Amniotic stem cell (primary cell): Measurements from ENCODE around the gene MPV17L2.
A peak's percentile ranks its signal among the peaks of the same experiment; 100 is the strongest.
"Not testable (repeated sequence)": the region's sequence is repeated elsewhere in the genome, so short reads cannot be mapped to it uniquely, and the experiment has no call there.

Experiments used
- DNase-seq: peaks from one replicate; lab custom pipeline; 2025; lab: John Stamatoyannopoulos, UW

MPV17L2 gene

DNA sequence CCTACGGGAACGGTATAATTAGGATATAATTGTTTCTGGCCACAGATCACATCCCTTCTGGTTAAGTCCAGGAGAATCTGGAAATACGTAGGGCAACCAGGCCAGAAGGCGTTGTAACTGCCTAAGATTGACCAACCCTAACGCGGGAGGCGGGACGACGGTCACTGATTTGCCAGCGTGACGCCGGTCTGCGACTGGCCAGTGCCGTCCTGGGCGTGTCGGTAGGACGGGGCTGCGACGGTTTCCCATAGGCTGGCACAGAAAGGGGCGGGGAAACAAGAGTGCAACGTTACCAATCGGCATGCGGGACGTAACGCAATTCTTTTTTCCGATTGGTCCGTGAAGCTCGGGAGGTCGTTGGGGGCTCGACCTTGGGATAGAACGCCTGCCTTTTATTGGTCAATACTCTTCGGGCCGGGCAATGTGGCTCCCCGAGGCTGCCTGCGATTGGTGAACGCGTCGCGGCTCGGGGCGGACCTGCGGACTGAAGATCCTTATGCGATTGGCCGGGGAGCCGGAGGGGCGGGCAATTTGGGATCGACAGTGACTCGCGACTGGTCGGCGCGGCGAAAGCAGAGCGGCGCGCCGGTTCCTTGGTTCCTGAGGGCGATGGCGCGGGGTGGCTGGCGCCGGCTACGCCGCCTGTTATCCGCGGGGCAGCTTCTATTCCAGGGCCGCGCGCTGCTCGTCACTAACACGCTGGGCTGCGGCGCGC lies at the start of gene MPV17L2:
MPV17L2 (plus strand) TSS at position 546 of the 715 bp plus-strand sequence; CDS start at position 610, 64 bp downstream.
- peak; percentile 100 for DNase-seq

DNA sequence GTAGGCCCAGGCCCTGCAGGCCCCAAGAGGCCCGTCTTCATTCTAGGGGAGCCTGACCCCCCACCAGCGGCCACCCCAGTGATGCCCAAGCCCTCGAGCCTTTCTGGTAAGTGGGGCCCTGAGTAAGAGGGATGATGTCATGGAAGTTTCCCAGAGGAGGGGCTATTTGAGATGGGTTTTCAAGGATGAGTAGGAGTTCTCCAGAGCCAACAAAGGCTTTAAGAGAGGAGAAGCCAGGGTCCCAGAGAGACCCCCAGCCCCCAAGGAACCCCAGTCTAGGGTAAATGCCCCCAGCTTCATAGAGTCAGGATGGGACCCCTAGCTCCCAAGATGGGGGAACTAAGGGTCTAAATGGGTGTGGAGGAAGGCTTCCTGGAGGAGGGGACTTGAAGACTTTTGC lies 49.1 kb upstream of the MPV17L2 start:
- DNase-seq = no peak

DNA sequence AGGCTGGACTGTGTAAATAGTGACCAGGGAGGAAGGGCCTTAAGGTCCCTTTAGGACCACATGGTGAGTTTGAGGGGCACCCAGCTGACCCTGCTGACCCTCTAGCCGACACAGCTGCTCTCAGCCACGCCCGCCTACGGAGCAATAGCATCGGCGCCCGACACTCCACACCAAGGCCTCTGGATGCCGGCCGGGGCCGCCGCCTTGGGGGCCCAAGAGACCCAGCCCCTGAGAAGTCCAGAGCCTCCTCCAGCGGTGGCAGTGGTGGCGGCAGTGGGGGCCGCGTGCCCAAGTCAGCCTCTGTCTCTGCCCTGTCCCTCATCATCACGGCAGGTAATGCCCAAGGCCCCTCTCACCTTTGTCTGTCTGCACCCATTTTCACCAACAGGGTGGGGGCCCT lies 48.7 kb upstream of the MPV17L2 start:
- DNase-seq = no peak

- no peak for DNase-seq
Measured at GRCh38 chr19:18144906-18145305, 48.1 kb upstream of the MPV17L2 start.

GRCh38 chr19:18145391-18145999 lies 47.5 kb upstream of the MPV17L2 start:
- DNase-seq = no peak

- DNase-seq = no peak
Measured at GRCh38 chr19:18147396-18147795, 45.6 kb upstream of the MPV17L2 start.

DNA sequence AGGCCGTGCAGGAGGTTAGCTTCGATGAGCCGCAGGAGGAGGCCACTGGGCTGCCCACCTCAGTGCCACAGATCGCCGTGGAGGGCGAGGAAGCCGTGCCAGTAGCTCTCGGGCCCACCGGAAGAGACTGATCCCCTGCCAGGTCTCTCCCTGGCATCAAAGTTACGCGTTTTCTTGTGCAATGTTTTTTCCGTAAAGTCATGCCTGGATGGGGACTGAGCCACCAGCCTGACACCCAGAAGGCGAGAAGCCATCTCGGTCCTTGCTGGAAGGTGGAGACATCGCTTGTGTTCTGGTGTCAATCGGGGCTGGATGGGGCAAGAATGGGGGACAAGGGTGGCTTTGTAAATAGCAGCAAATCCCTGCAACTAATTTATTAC lies 43.4 kb upstream of the MPV17L2 start:
- no peak for DNase-seq

- DNase-seq = no peak
Measured at GRCh38 chr19:18150776-18151624, 42.0 kb upstream of the MPV17L2 start.

- peak; percentile 95 for DNase-seq
Measured at GRCh38 chr19:18152442-18152816, 40.6 kb upstream of the MPV17L2 start.

DNA sequence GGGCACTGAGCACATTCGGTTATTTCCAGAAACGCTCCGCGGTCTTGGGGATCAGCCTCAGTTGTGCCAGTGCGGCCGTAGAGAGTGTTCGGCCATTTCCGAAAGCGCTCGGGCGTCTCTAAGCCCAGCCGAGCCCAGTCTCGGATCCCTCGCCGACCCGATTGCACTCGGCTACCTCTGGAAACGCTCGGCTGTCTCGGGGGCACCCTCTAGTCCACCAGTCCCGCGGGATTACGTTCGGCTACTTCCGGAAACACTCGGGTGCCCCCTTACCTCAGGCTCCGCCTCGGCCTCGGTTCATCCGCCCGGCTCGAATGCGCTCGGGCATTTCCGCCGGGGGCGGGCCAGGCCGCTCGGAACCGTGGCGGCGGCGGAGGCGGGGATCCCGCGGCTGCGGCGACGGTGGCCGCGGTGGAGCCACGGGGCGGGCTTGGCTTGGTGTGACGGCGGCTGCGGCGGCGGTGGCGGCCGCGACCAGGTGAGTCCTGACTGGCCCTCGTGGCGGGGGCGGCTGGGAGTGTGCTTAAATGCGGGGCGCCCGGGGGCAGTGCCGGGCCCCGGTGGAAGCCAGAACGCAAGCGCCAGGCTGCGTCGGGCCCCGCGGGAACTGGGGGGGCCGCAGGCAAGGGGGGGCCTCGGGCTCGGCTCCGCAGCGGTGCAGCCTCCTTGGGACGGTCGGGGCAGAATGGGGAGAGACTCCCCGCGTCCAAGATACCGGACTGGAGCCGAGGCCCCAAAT lies 40.0 kb upstream of the MPV17L2 start, which contains the start of gene PIK3R2:
PIK3R2 (plus strand) TSS at position 347 of the 739 bp plus-strand sequence. CDS start 2,717 bp downstream, outside the sequence.
- DNase-seq = peak; percentile 98

DNA sequence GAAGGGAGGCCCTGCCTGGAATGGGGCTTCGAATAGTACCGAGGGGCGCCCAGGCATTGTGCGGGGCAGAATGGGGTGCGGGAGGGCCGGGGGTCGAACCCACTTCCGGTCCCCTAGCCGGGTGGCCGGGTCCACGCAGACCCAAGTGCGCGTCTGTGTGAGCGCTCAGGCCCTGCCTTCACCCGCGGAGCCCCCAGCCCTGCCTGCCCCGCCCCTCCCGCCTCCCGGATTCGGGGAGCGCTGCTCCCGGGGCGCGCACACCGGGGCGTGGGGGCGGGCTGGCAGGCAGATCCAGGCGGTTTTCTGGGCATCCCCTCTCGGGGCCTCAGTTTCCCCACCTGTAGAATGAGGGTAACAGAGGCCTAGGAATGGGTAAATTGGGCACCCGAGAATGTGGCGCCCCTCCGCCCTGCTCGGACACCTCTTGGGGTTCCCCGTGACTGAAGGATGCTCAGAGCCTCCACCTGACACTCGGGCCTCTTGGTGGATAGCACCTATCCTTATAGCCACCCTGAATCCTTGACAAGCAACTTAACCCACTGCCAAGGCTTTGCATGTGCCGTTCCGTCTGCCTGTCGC lies 39.4 kb upstream of the MPV17L2 start:
- no peak for DNase-seq

DNA sequence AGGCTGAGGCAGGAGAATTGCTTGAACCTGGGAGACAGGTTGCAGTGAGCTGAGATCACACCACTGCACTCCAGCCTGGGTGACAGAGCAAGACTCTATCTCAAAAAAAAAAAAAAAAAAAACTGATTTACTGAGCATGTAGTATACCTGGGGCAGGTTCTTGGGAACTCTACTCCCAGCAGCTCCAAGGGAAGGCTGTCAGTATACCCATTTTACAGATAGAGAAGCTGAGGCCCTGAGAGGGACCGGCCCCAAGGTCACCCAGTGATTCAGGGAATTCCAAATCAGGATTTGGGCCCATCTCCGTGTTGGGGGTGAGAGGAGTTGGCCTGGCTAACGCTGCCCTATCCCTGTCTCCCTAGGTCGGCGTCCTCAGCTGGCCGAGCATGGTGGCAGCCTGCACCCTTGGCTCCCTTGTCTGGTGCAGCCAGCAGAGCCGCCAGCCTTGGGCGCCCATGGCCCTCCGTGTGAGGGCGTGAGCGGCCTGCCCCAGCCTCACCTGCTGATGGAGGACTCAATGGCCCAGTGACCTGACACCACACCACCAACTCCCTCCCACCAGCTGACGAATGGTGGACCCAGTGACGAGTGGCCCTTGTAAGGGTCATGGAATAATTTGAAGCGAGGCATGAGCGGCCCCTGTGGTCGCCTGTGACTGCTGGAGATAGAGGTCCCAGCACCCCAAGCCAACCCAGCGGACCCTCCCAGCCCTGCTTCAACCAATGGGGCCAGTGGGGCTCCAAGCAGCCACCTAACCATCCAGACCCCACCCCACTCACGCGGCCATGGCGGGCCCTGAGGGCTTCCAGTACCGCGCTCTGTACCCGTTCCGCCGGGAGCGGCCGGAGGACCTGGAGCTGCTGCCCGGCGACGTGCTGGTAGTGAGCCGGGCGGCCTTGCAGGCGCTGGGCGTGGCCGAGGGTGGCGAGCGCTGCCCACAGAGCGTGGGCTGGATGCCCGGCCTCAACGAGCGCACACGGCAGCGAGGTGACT lies 37.6 kb upstream of the MPV17L2 start:
- no peak for DNase-seq

DNA sequence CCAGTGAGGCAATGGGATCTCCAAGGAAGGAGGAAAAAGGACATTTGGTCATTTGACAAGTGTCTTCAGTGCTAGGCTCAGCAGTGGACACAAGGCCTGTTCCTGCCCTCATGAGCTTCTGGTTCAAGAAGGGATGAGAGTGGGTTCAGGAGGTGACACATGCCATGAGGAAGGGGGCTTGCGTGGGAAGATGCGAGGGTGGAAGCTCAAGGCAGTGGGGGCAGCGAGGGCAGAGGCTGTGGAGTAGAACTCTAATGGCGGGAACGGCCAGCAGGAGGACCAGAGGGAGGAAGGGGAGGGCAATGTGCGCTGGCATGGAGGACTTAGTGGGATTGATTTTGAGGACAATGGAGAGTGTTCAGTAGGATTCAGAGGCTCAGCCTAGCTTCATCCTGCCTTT lies 36.8 kb upstream of the MPV17L2 start:
- no peak for DNase-seq

GRCh38 chr19:18156841-18157464 lies 36.1 kb upstream of the MPV17L2 start:
- no peak for DNase-seq

GRCh38 chr19:18157465-18158063 lies 35.5 kb upstream of the MPV17L2 start:
- DNase-seq = no peak

DNA sequence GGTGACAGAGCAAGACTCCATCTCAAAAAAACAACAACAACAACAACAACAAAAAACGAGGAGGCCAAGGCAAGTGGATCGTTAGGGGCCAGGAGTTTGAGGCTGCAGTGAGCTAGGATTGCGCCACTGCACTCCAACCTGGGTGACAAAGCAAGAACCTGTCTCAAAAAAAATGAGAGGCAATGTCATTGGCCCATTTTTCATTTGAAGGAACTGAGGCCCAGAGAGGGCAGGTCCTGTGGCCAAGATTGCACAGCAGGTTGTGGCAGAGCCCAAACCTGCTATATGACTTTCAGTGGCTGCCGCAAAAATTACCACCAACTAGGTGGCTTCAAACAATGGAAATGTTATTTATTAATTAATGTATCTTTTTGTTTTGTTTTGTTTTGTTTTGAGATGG lies 34.6 kb upstream of the MPV17L2 start:
- no peak for DNase-seq

DNA sequence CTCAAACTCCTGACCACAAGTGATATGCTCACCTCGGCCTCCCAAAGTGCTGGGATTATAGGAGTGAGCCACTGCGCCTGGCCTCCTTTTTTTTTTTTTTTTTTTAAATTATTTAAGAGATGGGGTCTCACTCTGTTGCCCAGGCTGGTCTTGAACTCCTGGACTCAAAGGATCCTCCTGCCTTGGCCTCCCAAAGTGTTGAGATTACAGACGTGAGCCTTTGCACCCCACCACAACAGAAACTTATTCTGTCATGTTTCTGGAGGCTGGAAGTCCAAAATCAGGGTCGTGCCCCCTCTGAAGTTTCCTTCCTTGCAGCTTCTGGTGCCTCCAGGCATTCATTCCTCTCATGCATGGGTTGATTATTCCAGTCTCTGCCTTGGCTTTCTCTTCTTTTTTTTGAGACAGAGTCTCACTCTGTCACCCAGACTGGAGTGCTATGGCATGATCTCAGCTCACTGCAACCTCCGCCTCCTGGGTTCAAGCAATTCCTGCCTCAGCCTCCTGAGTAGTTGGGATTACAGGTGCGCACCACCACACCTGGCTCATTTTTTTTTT lies 33.9 kb upstream of the MPV17L2 start:
- DNase-seq = not testable (repeated sequence)

GRCh38 chr19:18159810-18160209 lies 33.2 kb upstream of the MPV17L2 start:
- DNase-seq = no peak

DNA sequence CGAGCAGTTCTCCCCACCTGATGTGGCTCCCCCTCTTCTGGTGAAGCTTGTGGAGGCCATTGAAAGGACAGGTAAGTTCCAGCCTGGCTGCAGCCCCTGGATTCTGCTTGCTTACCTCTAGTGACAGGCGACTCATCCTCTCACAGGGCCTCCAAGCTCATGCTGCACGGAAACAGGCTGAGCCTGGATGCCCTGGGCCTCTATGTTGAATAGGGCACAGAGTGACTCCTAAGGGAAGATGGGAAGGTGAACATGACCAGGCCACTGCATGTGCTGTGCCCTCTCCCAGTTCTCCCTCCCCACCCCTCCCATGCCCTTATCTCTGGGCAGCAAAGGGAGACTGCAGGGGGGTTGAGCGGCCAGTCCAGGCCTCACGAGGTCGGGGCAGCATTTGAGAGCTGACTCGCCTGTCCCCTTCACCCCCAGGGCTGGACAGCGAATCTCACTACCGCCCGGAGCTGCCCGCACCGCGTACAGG lies 32.5 kb upstream of the MPV17L2 start:
- DNase-seq = no peak
